Stimulated activated CD8-positive, alpha-beta memory T cell treated with anti-CD3 and anti-CD28 coated beads, Interleukin-4, amount 100 ng/mL, for 4 hours (primary cell): ENCODE results near the gene COL4A2.
A peak's percentile ranks its signal among the peaks of the same experiment; 100 is the strongest.

Experiments used
- DNase-seq, 2 donors: peaks; one replicate each; pipeline ENCODE4 v3.0.0-alpha.2; 2020; ENCODE audit warnings: low read depth in 2 of 2, low spot score in 1 of 2

COL4A2 gene

DNA sequence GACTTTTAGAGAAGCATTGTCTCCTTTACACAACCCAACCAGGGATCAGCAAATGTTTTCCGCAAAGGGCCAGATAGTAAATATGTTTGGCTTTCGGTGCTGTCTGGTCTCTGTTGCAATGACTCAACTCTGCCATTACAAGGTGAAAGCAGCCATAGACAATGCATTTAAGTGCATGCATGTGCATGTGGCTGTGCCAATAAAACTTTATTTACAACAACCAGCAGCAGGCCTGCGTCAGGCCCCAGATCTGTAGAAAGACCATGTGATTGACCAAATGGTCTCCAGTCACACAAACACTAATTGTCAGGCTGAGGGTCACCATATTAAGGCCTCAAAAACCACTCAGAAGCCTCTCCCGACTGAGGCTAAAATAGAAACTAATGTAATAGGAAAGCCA, 246.3 kb downstream of the COL4A2 start:
- DNase-seq = no peak

DNA sequence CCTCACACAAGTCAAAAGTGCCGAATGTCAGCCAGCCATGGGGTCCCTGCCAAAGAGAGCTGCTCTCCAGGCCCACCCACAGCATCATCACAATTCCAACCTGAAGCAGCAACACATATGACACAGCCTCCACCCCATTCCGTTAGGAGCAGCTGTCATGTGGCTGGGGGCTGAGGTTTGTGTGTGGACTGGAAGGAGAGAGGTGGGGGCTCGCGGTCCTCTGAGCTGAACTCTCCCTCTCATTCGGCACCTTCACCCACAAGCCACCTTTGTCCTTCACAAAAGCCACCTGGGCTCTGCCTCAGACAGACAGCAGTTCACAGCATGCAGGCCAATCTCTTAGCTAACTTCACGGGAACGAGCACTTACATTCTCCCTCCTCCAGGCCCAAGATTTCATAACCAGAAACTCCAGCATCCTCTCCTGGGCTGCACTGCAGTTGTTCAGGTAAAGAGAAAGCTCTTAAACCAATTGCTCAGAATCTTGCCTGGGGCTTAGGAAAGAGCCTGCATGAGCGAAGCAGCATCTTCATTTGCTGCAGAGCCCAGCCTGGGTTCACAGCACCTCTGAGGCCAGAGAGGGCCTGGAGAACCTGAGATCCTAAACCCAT, 247.2 kb downstream of the COL4A2 start:
- DNase-seq = no peak

- DNase-seq = no peak
These were observed 247.9 kb downstream of the COL4A2 start for GRCh38 chr13:110554946-110555345.

DNA sequence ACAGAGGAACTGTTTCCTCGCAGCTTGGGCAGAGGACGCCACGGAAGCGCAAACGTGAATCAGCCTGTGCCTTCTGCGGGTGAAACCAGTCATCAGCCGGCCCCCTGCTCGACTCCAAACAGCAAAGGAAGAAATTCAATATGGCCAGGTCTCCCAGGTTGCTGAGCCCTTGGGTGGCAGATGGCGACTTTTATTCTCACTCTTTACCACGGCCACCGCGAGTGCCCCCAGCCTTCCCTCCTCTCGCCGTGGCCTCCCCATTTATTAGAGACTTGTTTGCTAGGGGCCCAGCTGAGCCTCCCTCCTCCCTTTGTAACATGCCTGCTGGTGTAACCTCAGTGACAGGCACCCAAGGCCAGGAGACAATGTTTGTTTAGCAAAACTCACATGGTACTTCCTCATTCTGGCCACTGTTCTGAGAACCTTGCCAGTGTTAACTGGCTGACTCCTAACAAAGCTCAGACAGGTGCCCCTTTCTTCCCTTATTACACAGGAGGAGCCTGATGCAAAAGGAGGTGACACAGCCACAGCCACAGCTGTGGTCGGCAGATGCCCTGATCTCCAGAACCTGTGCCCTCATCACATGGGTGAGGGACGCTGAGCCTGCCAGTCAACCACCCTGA, 248.6 kb downstream of the COL4A2 start:
- DNase-seq = no peak

DNA sequence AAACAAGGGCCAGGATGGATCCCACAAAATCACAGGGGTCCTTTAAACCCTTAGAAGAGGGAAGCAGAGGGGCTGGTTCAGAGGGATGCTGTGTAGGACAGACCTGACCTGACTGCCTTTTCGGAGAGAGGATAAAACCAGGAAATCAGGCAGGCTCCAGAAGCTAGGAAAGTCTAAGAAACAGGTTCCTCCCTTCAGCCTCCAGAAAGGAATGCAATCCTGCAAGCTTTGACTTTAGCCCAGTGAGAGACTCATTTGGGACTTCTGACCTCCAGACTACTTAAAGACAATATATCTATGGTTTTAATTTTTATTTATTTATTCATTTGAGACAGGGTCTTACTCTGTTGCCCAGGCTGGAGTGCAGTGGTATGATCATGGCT, 249.1 kb downstream of the COL4A2 start:
- DNase-seq = no peak

GRCh38 chr13:110557082-110557481, 250.0 kb downstream of the COL4A2 start:
- DNase-seq = no peak

DNA sequence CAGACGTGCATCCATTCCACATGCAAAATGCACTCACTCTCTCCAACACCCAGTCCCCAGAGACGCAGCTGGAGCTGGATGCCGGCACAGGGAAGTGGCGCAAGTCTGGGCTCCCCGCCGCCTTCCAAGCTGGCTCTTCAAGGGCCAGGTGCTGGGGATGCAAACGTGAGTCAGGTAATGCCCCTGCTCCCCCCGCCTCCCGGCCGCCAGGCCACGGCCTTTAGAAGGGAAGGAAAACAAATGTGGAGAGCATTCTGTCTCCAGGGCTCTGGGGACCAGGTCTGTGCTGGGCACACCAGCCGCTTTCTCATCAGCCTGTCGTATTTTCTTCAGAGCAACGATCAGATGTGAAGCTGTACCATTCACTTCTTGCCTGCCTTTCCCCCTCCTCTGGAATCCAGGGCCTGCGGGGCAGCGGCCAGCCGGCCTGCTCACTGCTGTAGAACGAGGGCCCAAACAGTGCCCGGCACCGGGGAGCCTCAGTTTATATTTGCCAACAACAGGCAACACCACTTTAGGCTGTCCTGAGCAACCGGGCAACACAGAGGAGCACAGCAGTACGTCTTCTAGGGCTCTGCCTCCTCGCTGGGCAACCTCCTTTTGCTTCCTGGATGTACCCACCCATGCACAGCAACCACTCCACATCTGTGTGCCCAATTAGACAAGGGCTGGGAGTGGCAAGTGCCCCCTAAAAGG, 250.7 kb downstream of the COL4A2 start:
- DNase-seq = no peak

DNA sequence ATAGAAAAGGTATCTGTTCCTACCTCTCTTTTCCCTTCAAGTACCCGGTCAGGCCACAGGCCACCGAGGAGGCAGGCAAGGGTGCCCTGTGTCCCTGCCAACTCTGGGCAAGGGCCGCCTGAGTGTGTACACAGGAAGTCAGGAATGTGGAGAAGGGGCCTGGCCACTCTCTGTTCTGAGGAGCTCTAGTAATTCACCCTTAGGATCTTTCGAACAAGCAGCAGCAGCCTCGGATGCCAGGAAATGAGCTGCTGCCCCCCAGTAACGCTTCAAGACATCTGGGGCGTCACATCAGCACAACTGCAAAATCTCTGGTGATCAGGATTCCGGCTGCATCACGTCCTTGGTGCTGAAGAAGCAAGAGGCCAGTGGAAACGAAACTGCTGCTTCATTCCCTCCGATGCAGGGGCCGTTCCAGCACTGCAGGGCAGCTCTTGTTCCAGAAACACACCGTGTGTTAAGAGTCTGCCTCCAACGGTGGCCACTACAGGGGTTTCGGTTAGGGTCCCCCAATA, 252.4 kb downstream of the COL4A2 start:
- DNase-seq = no peak

DNA sequence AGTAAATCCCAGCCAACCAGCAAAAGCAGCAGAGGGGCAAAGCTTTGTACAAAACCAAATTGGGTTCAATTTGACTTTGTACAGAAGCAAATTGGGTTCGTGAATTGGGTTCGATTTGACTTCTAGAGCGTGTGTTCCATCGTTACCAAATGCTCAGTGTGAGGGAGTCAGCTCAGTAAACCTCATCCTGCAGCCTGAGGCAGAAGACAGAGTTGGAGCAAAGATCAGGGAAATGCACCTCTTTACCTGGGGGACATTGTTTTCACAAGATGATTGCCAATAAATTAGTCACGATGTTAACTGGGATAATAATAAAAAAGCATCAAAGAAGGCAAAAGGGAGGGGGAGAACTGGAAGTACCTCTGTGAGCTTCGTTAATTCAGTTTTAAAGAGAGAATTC, 252.9 kb downstream of the COL4A2 start:
- no peak for DNase-seq

- no peak for DNase-seq
These were observed 253.7 kb downstream of the COL4A2 start for GRCh38 chr13:110560601-110561343.

DNA sequence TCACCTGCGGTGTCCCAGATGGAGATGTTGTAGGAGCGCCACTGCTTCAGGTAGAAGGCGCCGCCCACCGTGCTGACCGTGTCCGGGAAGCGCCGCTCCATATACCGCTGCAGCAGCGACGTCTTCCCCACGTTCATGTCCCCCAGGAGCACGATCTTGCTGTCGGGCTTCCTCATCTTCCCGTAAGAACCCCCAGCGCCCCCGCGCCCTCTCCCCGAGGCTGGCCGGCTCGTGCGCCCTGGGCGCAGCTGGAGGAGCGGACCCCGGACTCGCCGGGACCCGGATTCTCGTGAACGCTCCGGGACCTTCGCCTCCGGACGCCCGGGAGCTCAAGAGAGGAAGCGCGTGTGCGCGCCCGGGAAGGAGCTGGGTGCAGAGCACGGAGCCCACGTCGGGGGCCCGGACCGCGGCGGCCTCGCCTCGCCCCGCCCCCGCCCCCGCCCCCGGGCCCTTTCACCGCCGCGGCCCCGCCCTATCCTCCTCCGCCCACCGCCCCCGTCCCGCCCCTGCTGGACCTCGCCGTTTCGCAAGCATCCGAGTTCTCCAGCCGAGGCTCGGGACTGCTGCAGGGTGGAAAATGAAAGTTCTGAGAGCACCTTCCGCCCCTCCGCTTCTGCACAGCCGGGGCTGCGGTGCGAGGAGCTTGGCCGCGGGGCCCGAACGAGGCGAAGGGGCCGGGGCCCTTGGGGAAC, 254.4 kb downstream of the COL4A2 start, which contains the start of gene RAB20:
TSS of gene RAB20 (minus strand) at position 379 of the 692 bp plus-strand sequence. CDS start at position 176, 203 bp downstream.
- DNase-seq = peak; percentile 6 to 36

DNA sequence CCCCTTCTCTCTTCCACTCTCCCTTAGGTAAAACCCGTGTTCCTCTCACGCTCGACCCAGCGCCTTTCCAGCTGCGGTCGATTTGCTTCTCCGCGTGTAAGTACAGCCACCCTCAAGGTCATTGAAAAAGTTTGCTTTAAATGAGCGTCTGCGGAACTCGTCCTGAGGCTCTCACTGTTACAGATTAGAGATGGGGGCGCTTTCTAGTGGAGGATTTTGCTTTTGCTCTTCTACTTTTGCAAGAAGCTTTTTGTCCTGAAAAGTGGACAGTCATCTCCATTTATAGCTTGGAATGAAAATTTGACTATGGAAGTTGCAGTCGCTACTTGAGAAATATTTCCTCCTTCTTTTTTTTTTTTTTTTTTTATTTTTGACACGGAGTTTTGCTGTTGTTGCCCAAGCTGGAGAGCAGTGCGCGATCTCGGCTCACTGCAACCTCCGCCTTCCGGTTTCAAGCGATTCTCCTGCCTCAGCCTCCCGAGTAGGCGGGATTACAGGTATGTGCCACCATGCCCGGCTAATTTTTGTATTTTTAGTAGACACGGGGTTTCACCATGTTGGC, 255.0 kb downstream of the COL4A2 start:
- DNase-seq = no peak
